ENCODE results near the gene SPATA32.
A peak's percentile ranks its signal among the peaks of the same experiment; 100 is the strongest.

The SPATA32 gene

DNA sequence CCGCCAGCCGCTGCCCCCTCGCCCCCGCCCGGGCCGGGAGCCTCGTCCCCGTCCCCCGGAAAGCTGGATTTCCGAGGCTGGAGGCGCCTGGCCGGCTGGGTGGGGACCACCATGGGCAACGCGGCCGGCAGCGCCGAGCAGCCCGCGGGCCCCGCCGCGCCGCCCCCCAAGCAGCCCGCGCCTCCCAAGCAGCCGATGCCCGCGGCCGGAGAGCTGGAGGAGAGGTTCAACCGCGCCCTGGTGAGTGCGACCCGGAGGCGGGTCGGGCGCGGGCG, 39.9 kb downstream of the SPATA32 start:
- Histone ChIP-seq H2AFZ (ENCODE audit: insufficient read depth, low read length, poor library complexity) (no peak overlapping the region), H3K18ac (ENCODE audit: low read length) (no peak overlapping the region), H3K4me3 (ENCODE audit: low read depth, low read length) (peak overlapping the region; percentile 23), H2BK120ac (ENCODE audit: insufficient read depth, low read length, poor library complexity) (no peak overlapping the region), H4K8ac (ENCODE audit: low read depth, low read length) (no peak overlapping the region), H3K79me2 (ENCODE audit: control insufficient read depth, insufficient read depth, low read length, poor library complexity) (no peaks in the 10 kb centered on the region), H3K9me3 (ENCODE audit: insufficient read depth, low read depth, low read length) (peaks cover 3% of the 10 kb centered on the region), H3K4me1 (ENCODE audit: control insufficient read depth in 1 of 2, insufficient read depth in 2 of 2, low read length in 2 of 2) (peaks cover 2 to 5% of the 10 kb centered on the region in 2 experiments), H3K4me2 (ENCODE audit: low read length) (peak overlapping the region; percentile 69), H3K4ac (ENCODE audit: low read depth, low read length) (no peak overlapping the region), H2AK5ac (ENCODE audit: low read length) (no peak overlapping the region), H3K14ac (ENCODE audit: low read length) (no peak overlapping the region), H4K12ac (ENCODE audit: low read depth, low read length) (no peak overlapping the region), H3K27ac (ENCODE audit: low read depth, low read length) (no peak overlapping the region), H3K79me1 (ENCODE audit: low read length) (no peaks in the 10 kb centered on the region), H3K23ac (ENCODE audit: low read length) (no peak overlapping the region), H4K91ac (ENCODE audit: low read depth, low read length) (no peak overlapping the region), H3K36me3 (ENCODE audit: control insufficient read depth in 1 of 2, insufficient read depth in 2 of 2, low read length in 2 of 2) (no peaks in the 10 kb centered on the region), H3K27me3 (ENCODE audit: insufficient read depth, low read length) (peaks cover 40% of the 10 kb centered on the region), H3K9ac (ENCODE audit: low read length) (no peak overlapping the region), H2BK12ac (ENCODE audit: low read length) (no peak overlapping the region), H2BK5ac (ENCODE audit: low read depth, low read length, poor library complexity) (no peak overlapping the region)
- DNase-seq, result no peak
- WGBS (ENCODE audit: extremely low coverage, insufficient coverage, insufficient read length), result no CpG with 5 or more reads among the region's 38 CpGs

DNA sequence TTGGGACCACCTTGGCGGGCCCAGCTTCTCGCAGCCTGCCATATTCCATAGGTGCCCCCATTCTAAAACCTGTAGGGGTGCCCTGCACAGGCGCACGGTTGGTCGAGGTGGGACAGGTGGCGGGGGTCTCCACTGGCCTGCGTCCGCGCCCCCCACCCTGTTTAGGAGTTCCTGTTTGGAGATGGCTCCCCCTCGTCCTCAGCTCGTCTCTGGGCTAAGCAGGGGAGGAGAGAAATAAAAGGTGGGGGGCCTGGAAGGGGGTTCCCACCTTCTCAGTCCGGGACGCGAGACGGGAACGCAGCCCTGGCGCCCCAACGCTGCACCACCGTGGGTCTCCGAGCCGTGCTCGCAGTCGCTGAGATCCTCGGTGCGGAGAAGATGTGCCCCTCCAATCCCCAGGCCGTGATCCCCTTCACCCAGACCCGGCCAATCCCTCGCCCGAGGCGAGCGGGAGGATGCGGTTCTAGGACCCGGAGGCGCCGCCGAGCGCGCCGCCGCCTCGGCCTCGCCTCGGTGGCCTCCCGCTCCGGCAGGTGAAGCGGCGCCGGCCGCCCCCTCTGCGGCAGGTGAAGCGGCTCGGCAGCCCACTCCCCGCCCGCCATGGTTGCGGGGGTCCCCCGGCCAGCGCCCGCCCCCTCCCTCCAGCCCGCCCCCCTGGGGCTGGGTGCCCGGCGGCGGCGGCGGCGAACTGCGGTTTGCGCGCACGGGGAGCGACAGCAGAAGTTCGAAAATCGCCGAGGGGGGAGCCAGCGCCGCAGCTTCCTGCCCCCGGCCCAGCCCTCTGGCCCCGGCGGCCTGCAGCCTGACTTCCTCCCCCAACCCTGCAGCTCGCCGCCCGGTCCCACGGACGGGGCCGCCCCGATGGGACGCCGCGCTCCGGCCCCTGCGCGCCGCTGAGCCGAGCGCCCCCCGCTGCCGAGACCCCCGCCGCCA, 40.5 kb downstream of the SPATA32 start, which contains the start of gene FMNL1:
Gene FMNL1, plus strand, starts transcription at position 805 of the 933 bp plus-strand sequence. CDS start 240 bp downstream, outside the sequence.
- H4K12ac ChIP-seq (ENCODE audit: low read depth, low read length), result no peak within 1 kb of the TSS
- no peak within 1 kb of the TSS for H2BK120ac ChIP-seq (ENCODE audit: insufficient read depth, low read length, poor library complexity)
- H3K79me2 ChIP-seq (ENCODE audit: control insufficient read depth, insufficient read depth, low read length, poor library complexity), result no peaks in the 10 kb centered on the region
- H3K4me2 ChIP-seq (ENCODE audit: low read length), result peak within 1 kb of the TSS; percentile 69
- no peak within 1 kb of the TSS for H3K9ac ChIP-seq (ENCODE audit: low read length)
- WGBS (ENCODE audit: extremely low coverage, insufficient coverage, insufficient read length), result no CpG with 5 or more reads among the region's 98 CpGs
- no peaks in the 10 kb centered on the region for H3K36me3 ChIP-seq (ENCODE audit: control insufficient read depth in 1 of 2, insufficient read depth in 2 of 2, low read length in 2 of 2)
- H2AK5ac ChIP-seq (ENCODE audit: low read length), result no peak within 1 kb of the TSS
- H2AFZ ChIP-seq (ENCODE audit: insufficient read depth, low read length, poor library complexity), result no peak within 1 kb of the TSS
- no peak within 1 kb of the TSS for H3K23ac ChIP-seq (ENCODE audit: low read length)
- H3K79me1 ChIP-seq (ENCODE audit: low read length), result no peaks in the 10 kb centered on the region
- H3K18ac ChIP-seq (ENCODE audit: low read length), result no peak within 1 kb of the TSS
- H2BK12ac ChIP-seq (ENCODE audit: low read length), result no peak within 1 kb of the TSS
- H3K9me3 ChIP-seq (ENCODE audit: insufficient read depth, low read depth, low read length), result peaks cover 3% of the 10 kb centered on the region
- peaks cover 40% of the 10 kb centered on the region for H3K27me3 ChIP-seq (ENCODE audit: insufficient read depth, low read length)
- no peak within 1 kb of the TSS for H2BK5ac ChIP-seq (ENCODE audit: low read depth, low read length, poor library complexity)
- no peak for DNase-seq
- H4K8ac ChIP-seq (ENCODE audit: low read depth, low read length), result no peak within 1 kb of the TSS
- H3K14ac ChIP-seq (ENCODE audit: low read length), result no peak within 1 kb of the TSS
- H3K27ac ChIP-seq (ENCODE audit: low read depth, low read length), result no peak within 1 kb of the TSS
- peak within 1 kb of the TSS; percentile 23 for H3K4me3 ChIP-seq (ENCODE audit: low read depth, low read length)
- peaks cover 2 to 5% of the 10 kb centered on the region in 2 experiments for H3K4me1 ChIP-seq (ENCODE audit: control insufficient read depth in 1 of 2, insufficient read depth in 2 of 2, low read length in 2 of 2)
- H4K91ac ChIP-seq (ENCODE audit: low read depth, low read length), result no peak within 1 kb of the TSS
- H3K4ac ChIP-seq (ENCODE audit: low read depth, low read length), result no peak within 1 kb of the TSS

DNA sequence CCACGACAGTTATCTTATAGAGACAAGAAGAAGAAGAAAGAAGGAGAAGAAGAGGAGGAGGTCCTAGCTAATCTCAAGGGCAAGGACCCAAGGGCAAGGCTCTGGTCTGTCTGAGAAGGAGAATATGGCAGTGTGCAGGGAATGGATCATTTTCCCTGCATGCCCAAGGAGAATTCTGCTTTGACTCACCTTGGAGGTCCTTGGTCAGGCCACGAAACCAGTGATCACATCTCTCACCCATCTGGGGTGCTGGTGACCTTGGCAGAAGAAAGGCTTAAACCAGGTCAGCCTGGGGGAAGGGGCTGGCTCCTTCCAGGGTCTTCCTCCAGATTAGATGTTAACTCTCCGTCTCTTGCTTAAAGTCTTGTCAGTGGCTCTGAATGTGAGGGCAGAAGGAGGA, 41.8 kb downstream of the SPATA32 start:
- Histone ChIP-seq H3K18ac (ENCODE audit: low read length) (no peak overlapping the region), H2AFZ (ENCODE audit: insufficient read depth, low read length, poor library complexity) (no peak overlapping the region), H3K4me1 (ENCODE audit: control insufficient read depth in 1 of 2, insufficient read depth in 2 of 2, low read length in 2 of 2) (peaks cover 2 to 5% of the 10 kb centered on the region in 2 experiments), H4K12ac (ENCODE audit: low read depth, low read length) (no peak overlapping the region), H3K4me3 (ENCODE audit: low read depth, low read length) (no peak overlapping the region), H3K9me3 (ENCODE audit: insufficient read depth, low read depth, low read length) (peaks cover 3% of the 10 kb centered on the region), H2BK5ac (ENCODE audit: low read depth, low read length, poor library complexity) (no peak overlapping the region), H3K14ac (ENCODE audit: low read length) (no peak overlapping the region), H3K36me3 (ENCODE audit: control insufficient read depth in 1 of 2, insufficient read depth in 2 of 2, low read length in 2 of 2) (no peaks in the 10 kb centered on the region), H3K79me1 (ENCODE audit: low read length) (no peaks in the 10 kb centered on the region), H2BK12ac (ENCODE audit: low read length) (no peak overlapping the region), H4K8ac (ENCODE audit: low read depth, low read length) (no peak overlapping the region), H2AK5ac (ENCODE audit: low read length) (no peak overlapping the region), H4K91ac (ENCODE audit: low read depth, low read length) (no peak overlapping the region), H3K27ac (ENCODE audit: low read depth, low read length) (no peak overlapping the region), H2BK120ac (ENCODE audit: insufficient read depth, low read length, poor library complexity) (no peak overlapping the region), H3K4me2 (ENCODE audit: low read length) (no peak overlapping the region), H3K79me2 (ENCODE audit: control insufficient read depth, insufficient read depth, low read length, poor library complexity) (no peaks in the 10 kb centered on the region), H3K4ac (ENCODE audit: low read depth, low read length) (no peak overlapping the region), H3K9ac (ENCODE audit: low read length) (no peak overlapping the region), H3K23ac (ENCODE audit: low read length) (no peak overlapping the region), H3K27me3 (ENCODE audit: insufficient read depth, low read length) (peaks cover 40% of the 10 kb centered on the region)
- no CpG with 5 or more reads among the region's 3 CpGs for WGBS (ENCODE audit: extremely low coverage, insufficient coverage, insufficient read length)
- DNase-seq, result no peak

DNA sequence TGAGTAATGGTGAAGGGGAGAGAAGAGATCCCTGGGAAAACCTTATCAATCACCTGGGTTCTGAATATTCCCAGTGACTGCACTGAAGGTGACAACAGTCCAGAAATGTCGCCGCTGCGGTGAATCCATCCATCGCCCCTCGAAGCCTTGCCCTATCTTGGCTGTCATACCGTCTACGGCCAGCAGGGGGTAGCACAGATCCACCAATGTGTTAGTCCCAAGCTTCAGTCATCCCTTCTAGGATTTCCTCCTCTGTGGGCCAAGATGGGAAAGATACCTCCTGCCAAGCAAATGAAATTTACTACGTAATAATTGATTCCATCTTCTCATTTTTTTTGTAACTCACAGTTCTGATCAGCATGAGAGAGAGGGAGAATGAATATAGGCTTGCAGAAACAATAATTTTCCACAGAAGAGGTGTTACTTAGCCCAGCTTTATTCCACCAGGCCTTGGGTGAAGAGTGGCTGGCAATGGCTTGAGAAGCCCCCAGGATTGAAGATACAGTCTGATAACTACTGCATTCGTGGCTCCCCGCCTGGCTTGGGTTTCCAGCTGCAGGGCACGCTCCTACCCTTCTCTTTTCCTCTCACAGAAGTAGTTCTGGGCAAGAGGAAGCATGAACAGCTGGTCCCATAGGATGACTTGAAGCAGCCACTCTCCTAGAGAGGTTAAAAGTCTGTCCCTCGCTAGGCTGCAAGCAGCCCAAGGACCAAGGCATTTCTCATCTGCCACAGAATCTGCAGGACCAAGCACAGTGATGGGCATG, 42.8 kb downstream of the SPATA32 start:
- H3K79me2 ChIP-seq (ENCODE audit: control insufficient read depth, insufficient read depth, low read length, poor library complexity), result no peaks in the 10 kb centered on the region
- H3K23ac ChIP-seq (ENCODE audit: low read length), result no peak overlapping the region
- no peak overlapping the region for H2AK5ac ChIP-seq (ENCODE audit: low read length)
- H3K9ac ChIP-seq (ENCODE audit: low read length), result no peak overlapping the region
- peak; percentile 78 to 94 for DNase-seq
- H3K4me1 ChIP-seq (ENCODE audit: control insufficient read depth in 1 of 2, insufficient read depth in 2 of 2, low read length in 2 of 2), result peaks cover 2 to 5% of the 10 kb centered on the region in 2 experiments
- no peak overlapping the region for H2AFZ ChIP-seq (ENCODE audit: insufficient read depth, low read length, poor library complexity)
- no peak overlapping the region for H2BK120ac ChIP-seq (ENCODE audit: insufficient read depth, low read length, poor library complexity)
- no peak overlapping the region for H3K4me2 ChIP-seq (ENCODE audit: low read length)
- H4K91ac ChIP-seq (ENCODE audit: low read depth, low read length), result no peak overlapping the region
- H3K9me3 ChIP-seq (ENCODE audit: insufficient read depth, low read depth, low read length), result peaks cover under 1% of the 10 kb centered on the region
- no peak overlapping the region for H3K18ac ChIP-seq (ENCODE audit: low read length)
- WGBS (ENCODE audit: extremely low coverage, insufficient coverage, insufficient read length), result no CpG with 5 or more reads among the region's 12 CpGs
- H3K4ac ChIP-seq (ENCODE audit: low read depth, low read length), result no peak overlapping the region
- H3K36me3 ChIP-seq (ENCODE audit: control insufficient read depth in 1 of 2, insufficient read depth in 2 of 2, low read length in 2 of 2), result no peaks in the 10 kb centered on the region
- no peak overlapping the region for H3K27ac ChIP-seq (ENCODE audit: low read depth, low read length)
- no peak overlapping the region for H4K8ac ChIP-seq (ENCODE audit: low read depth, low read length)
- peaks cover 39% of the 10 kb centered on the region for H3K27me3 ChIP-seq (ENCODE audit: insufficient read depth, low read length)
- H2BK5ac ChIP-seq (ENCODE audit: low read depth, low read length, poor library complexity), result no peak overlapping the region
- H3K79me1 ChIP-seq (ENCODE audit: low read length), result no peaks in the 10 kb centered on the region
- H3K14ac ChIP-seq (ENCODE audit: low read length), result no peak overlapping the region
- no peak overlapping the region for H3K4me3 ChIP-seq (ENCODE audit: low read depth, low read length)
- no peak overlapping the region for H4K12ac ChIP-seq (ENCODE audit: low read depth, low read length)
- H2BK12ac ChIP-seq (ENCODE audit: low read length), result no peak overlapping the region

All from trophoblast cell (in vitro differentiated cells and primary cell).